Raji (cell line): Measurements from ENCODE around the gene SFXN1.

Experiments used
- POLR2A ChIP-seq: IDR thresholded peaks from 2 replicates; pipeline ENCODE4 v1.6.1; 2011; ENCODE audit warnings: low read depth, low read length, control low read depth; ENCODE audit not compliant: insufficient read depth

SFXN1 gene

DNA sequence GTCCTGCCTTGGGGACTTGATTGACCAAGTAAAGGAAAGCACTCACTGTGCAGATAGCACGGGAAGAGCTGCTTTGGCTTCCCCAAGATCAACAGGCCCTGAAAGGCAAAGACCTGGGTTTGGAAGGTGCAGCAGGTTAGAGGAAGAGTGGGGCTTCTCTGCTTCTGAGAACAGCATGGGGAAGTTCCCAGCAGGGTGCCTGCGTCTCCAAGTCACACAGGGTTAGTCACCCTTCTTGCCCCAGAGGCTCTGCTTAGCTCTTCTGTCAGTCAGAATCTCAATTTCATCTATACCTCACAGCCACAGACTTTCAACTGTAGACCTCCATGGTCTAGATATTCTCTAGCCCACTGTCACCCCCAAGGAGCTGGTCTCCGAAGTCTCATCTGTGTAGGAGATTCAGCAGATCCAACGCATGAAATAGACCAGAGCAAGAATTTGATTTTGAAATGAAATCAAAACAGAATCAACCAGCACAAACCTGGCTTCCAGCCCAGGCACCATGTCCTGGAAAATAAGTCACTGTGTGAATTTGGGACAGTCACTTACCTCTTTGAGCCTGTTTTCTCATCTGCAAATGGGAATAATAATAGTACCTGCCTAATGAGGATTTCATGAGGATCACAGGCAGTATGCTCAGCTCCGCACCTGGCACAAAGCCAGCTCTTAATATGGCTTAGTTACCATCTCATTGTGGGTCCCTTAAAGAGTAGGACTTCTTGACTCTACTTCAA, 64.0 kb downstream of the SFXN1 start:
- no peak for TF ChIP-seq POLR2A

- TF ChIP-seq POLR2A, result no peak
Observed at GRCh38 chr5:175542966-175543235, 64.5 kb downstream of the SFXN1 start.

DNA sequence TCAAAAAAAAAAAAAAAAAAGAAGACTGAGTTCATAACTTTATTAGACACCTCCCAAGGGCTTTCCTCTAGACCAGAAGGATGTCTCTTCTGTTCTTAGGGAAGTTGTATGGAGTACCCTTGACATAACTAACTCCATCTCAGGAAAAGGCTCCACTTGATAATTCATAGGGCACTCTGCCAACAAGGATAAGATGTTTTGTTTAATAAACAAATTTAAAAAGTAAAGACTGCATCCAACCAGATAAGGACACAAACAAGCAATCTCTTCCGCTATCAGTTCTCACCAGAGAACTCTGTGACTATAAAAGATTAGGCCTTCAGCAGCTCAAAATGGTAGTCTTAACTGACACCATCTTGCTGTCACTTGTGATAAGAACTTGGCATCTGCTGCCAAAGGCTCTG, 65.8 kb downstream of the SFXN1 start:
- TF ChIP-seq POLR2A, result no peak

DNA sequence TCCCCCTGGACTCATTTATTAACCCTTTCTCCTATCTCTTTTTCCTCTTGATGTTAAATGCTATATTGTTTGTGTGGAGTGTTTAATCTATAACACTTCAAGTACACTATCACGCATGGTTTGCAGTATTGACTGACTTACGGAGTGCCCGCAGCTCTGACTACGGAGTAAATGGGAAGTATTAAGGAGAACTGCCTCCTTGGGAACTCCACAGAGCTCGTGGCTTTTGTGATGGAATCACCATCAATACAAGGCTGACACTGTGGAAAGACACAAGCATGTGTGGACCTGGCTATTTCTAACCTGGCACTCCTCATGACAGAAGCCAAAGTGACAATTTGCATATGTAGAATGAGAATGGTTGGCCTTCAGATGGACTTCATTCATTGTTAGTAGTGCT, 66.2 kb downstream of the SFXN1 start:
- no peak for TF ChIP-seq POLR2A

DNA sequence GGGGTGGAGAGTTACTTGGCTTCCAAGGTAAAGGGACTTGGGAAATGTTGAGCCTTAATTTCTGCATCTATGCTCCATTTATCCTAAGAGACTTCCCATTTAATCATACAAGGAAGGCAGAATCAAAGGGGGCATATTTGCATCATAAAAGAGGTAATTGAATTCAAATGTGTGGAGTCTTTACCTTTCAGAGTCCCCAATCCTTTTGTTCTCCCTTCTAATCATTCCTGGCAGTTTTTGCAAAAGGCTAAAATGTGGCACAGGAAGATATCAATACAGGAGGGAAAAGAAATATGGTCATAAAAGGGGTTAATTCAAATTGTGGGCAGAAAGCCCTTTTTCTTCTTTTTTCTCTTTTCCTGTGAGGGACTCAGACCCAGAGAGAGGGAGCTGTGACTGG, 69.5 kb downstream of the SFXN1 start:
- no peak for TF ChIP-seq POLR2A

GRCh38 chr5:175548626-175549311, 70.4 kb downstream of the SFXN1 start:
- TF ChIP-seq POLR2A, result no peak

GRCh38 chr5:175550055-175550805, 71.9 kb downstream of the SFXN1 start:
- no peak for TF ChIP-seq POLR2A

GRCh38 chr5:175551266-175551665, 72.9 kb downstream of the SFXN1 start:
- no peak for TF ChIP-seq POLR2A

GRCh38 chr5:175554296-175554695, 75.9 kb downstream of the SFXN1 start:
- no peak for TF ChIP-seq POLR2A

- no peak for TF ChIP-seq POLR2A
Observed at GRCh38 chr5:175555168-175555785, 76.9 kb downstream of the SFXN1 start.

- no peak for TF ChIP-seq POLR2A
Observed at GRCh38 chr5:175556794-175557193, 78.4 kb downstream of the SFXN1 start.

GRCh38 chr5:175557778-175558177, 79.4 kb downstream of the SFXN1 start:
- TF ChIP-seq POLR2A, result no peak

DNA sequence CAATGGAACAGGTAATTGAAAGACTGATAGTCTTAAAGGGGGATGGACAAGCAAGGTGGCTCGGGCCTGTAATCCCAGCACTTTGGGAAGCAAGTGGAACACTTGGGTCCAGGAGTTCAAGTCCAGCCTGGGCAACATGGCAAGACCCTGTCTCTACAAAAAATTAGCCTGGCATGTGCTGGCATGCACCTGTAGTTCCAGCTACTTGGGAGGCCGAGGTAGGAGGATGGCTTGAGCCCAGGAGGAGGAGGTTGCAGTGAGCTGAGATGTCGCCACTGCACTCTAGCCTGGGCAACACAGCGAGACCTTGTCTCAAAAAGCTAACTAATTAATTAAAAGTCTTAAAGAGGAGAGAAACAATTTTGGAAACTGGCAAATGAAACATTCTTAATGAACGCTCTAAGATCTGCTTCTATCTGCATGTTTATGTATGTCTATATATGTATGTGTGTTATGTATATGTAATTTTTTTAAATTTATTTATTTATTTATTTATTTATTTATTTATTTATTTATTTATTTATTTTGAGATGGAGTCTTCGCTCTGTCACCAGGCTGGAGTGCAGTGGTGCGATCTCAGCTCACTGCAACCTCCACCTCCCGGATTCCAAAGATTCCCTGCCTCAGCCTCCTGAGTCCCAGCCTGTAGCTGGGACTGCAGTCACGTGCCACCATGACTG, 80.6 kb downstream of the SFXN1 start:
- no peak for TF ChIP-seq POLR2A

- no peak for TF ChIP-seq POLR2A
Observed at GRCh38 chr5:175560011-175560410, 81.7 kb downstream of the SFXN1 start.

- TF ChIP-seq POLR2A, result no peak
Observed at GRCh38 chr5:175561085-175561484, 82.7 kb downstream of the SFXN1 start.
